ENCODE results near the gene GINS1. TPM values are rescaled to one million over a fixed set of nuclear protein-coding genes. Genes with fewer than 3 reads are reported as not detected.

The GINS1 gene
- 2.2 and 2.4 TPM in 2 replicates for total RNA-seq

DNA sequence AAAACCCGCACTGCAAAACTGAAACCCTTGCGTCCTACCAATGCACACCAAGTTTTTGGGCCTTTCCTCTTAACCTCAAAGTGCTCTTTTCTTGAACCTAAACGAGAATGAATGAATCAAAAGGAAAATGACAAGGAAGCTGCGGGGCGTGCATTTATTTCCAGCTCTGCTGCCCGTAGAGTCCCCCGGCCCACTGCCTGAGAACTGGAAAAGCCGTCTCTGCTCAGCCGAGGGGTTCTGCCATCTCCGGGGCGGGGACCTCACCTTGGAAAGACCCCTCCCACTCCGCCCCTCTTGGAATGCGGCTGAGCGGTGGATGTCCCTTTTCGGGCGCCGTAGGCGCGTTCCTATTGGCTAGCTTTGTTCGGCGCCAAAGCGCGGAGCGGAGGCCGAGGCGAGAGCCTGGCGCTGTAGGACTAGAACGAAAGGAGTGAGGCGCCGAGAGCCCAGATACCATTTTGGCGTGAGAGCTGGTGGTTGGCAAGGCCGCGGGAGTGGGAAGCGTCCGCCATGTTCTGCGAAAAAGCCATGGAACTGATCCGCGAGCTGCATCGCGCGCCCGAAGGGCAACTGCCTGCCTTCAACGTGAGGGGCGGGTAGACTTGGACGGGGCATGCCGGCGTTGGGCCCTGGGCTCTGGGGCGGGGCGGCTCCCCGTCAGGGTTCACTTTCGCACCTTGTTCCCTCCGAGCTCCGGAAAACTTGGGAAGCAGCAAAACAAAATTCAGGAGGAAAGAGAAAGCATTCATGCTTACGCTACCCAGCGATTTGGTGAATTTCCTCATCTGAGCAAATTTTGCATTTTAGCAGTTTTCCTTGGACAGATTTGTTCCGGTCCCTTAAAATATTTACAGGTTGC, at the start of gene GINS1:
GINS1 (plus strand) TSS at position 363 of the 859 bp plus-strand sequence; CDS start at position 511, 148 bp downstream.

DNA sequence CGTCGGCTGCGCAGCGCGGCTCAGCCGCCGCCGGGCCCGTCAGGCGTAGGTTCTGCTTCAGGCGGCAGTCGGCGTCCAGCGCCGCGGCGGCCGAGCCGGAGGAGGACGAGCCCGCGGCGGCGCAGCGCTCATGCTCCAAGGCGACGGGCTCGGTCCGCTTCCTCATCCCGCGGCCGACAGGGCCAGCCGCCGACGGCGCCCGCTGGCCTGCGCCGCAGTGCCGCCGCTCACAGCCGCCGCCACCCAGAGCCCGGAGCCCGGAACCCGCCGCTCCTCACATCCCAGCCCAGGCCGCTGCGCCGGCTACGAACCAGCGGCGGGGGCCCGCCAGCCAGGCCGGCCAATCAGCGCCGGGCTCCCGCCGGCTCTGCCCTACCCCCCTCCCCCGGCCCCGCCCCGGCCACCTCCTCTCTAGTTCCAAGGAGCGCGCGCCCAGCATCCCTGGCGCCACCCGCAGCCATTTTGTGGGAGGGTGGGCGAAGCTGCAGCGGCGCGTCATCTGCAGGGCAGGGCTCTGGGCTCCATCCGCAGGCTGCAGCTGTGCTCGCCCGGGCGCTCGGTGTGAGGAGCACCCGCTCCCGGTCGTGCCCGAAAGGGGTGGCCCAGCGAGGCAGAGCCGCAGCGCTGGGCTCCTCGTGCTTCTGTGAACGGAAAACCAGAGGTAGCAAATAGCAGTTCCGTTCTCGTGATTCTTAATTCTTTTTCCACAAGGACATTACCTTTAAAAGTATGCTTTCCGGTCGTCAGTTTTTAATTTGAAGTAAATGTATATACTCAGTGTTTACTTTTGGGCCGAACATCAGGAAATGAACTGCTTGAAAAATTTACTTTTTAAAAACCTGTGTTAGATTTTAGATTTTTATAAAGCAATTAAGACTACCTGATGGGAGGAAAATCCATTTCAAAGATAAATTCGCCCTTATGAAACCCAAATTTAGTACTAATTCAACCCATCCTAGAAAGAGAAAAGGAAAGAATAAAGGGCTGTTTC, 16.6 kb upstream of the GINS1 start, which contains the start of gene ABHD12:
ABHD12 (minus strand) TSS at position 298 of the 991 bp plus-strand sequence; CDS start at position 166, 132 bp downstream.

Other genes with a start within 250 kb of the GINS1 start
- gene ENTPD6, start 212.0 kb upstream of the GINS1 start, total RNA-seq = 73.5 and 83.9 TPM in 2 replicates
- 164 and 282 TPM in 2 replicates for gene PYGB, start 159.6 kb upstream of the GINS1 start, total RNA-seq
- 27.1 and 27.3 TPM in 2 replicates for gene ABHD12, start 16.8 kb upstream of the GINS1 start, total RNA-seq
- 3.1 and 6.5 TPM in 2 replicates for gene NINL, start 177.9 kb downstream of the GINS1 start, total RNA-seq
- 5.1 and 7.9 TPM in 2 replicates for gene NANP, start 216.3 kb downstream of the GINS1 start, total RNA-seq